H9 (cell line): ENCODE data around the gene CYP2A7. TPM values are rescaled to one million over a fixed set of nuclear protein-coding genes. Genes with fewer than 3 reads are reported as not detected.

Source experiments
- DNase-seq: peaks from one replicate; pipeline ENCODE4 v3.0.0-alpha.2; 2017
- H2AFZ ChIP-seq: one replicate; pipeline ENCODE4 v1.6.1; 2013; ENCODE audit warnings: mild to moderate bottlenecking, low read length, control low read depth, moderate library complexity
- H2AK5ac ChIP-seq: 2 replicates; pipeline ENCODE4 v1.6.1; 2013; ENCODE audit warnings: low read length, control low read depth, mixed read lengths; ENCODE audit not compliant: insufficient read length
- H2BK120ac ChIP-seq: one replicate; pipeline ENCODE4 v1.6.1; 2013; ENCODE audit warnings: low read depth, mild to moderate bottlenecking, low read length, control low read depth, inconsistent platforms; ENCODE audit not compliant: poor library complexity, severe bottlenecking
- H2BK12ac ChIP-seq: 2 replicates; pipeline ENCODE4 v1.6.1; 2013; ENCODE audit warnings: low read length, control low read depth, mixed read lengths, low read depth; ENCODE audit not compliant: insufficient read length
- H2BK15ac ChIP-seq: 2 replicates; pipeline ENCODE4 v1.6.1; 2013; ENCODE audit warnings: low read depth, low read length, control low read depth
- H2BK20ac ChIP-seq: one replicate; pipeline ENCODE4 v1.6.1; 2013; ENCODE audit warnings: low read depth, mild to moderate bottlenecking, low read length, control low read depth, inconsistent platforms; ENCODE audit not compliant: poor library complexity, severe bottlenecking
- H2BK5ac ChIP-seq: 2 replicates; pipeline ENCODE4 v1.6.1; 2013; ENCODE audit warnings: low read length, control low read depth, mixed read lengths; ENCODE audit not compliant: insufficient read length
- H3K14ac ChIP-seq: 2 replicates; pipeline ENCODE4 v1.6.1; 2013; ENCODE audit warnings: low read length, control low read depth; ENCODE audit not compliant: insufficient read depth
- H3K18ac ChIP-seq: 2 replicates; pipeline ENCODE4 v1.6.1; 2013; ENCODE audit warnings: low read depth, mild to moderate bottlenecking, mixed read lengths, low read length, control low read depth; ENCODE audit not compliant: insufficient read length
- H3K23ac ChIP-seq: 2 replicates; pipeline ENCODE4 v1.6.1; 2013; ENCODE audit warnings: low read length, control low read depth, mixed read lengths, low read depth; ENCODE audit not compliant: insufficient read length
- H3K23me2 ChIP-seq: 2 replicates; pipeline ENCODE4 v1.6.1; 2013; ENCODE audit warnings: low read depth, mild to moderate bottlenecking, mixed read lengths, low read length, control low read depth; ENCODE audit not compliant: insufficient read length, poor library complexity, severe bottlenecking
- H3K27ac ChIP-seq: 2 replicates; pipeline ENCODE4 v1.5.1; 2013; ENCODE audit warnings: low read length, control low read depth, mixed read lengths, low read depth; ENCODE audit not compliant: insufficient read length
- H3K27me3 ChIP-seq: 2 replicates; pipeline ENCODE4 v1.6.1; 2013; ENCODE audit warnings: low read length, control low read depth, inconsistent platforms; ENCODE audit not compliant: insufficient read depth
- H3K4ac ChIP-seq: 2 replicates; pipeline ENCODE4 v1.6.1; 2013; ENCODE audit warnings: low read depth, mild to moderate bottlenecking, control low read depth, inconsistent platforms, low read length, moderate library complexity
- H3K4me1 ChIP-seq: 2 replicates; pipeline ENCODE4 v1.6.1; 2013; ENCODE audit warnings: low read length, control low read depth, inconsistent platforms; ENCODE audit not compliant: insufficient read depth
- H3K4me2 ChIP-seq: 2 replicates; pipeline ENCODE4 v1.6.1; 2013; ENCODE audit warnings: low read length, control low read depth, mixed read lengths; ENCODE audit not compliant: insufficient read length, insufficient read depth
- H3K56ac ChIP-seq: 2 replicates; pipeline ENCODE4 v1.6.1; 2013; ENCODE audit warnings: low read depth, mild to moderate bottlenecking, mixed read lengths, low read length, control low read depth; ENCODE audit not compliant: insufficient read length
- H3K79me1 ChIP-seq: 2 replicates; pipeline ENCODE4 v1.6.1; 2013; ENCODE audit warnings: low read depth, mild to moderate bottlenecking, moderate library complexity, low read length, control low read depth, inconsistent platforms; ENCODE audit not compliant: insufficient read depth, poor library complexity, severe bottlenecking
- H3K79me2 ChIP-seq: 2 replicates; pipeline ENCODE4 v1.6.1; 2013; ENCODE audit warnings: low read length, control low read depth, inconsistent platforms; ENCODE audit not compliant: insufficient read depth
- H3K9ac ChIP-seq: 2 replicates; pipeline ENCODE4 v1.6.1; 2013; ENCODE audit warnings: low read length, control low read depth, mixed read lengths; ENCODE audit not compliant: insufficient read length; ENCODE audit errors: extremely low read depth
- H3K9me3 ChIP-seq: one replicate; pipeline ENCODE4 v1.6.1; 2013; ENCODE audit warnings: low read depth, low read length, inconsistent platforms; ENCODE audit not compliant: control insufficient read depth
- H3T11ph ChIP-seq: one replicate; pipeline ENCODE4 v1.6.1; 2013; ENCODE audit warnings: mild to moderate bottlenecking, low read length, control low read depth, inconsistent platforms
- H4K20me1 ChIP-seq: one replicate; pipeline ENCODE4 v1.6.1; 2013; ENCODE audit not compliant: control insufficient read depth, insufficient read length, insufficient read depth
- H4K5ac ChIP-seq: 2 replicates; pipeline ENCODE4 v1.6.1; 2013; ENCODE audit warnings: low read depth, mild to moderate bottlenecking, mixed read lengths, low read length, control low read depth; ENCODE audit not compliant: insufficient read length
- H4K8ac ChIP-seq: replicated peaks from 2 replicates; pipeline ENCODE4 v1.6.1; 2013; ENCODE audit warnings: low read length, control low read depth, mixed read lengths, low read depth; ENCODE audit not compliant: insufficient read length
- H4K91ac ChIP-seq: 2 replicates; pipeline ENCODE4 v1.6.1; 2013; ENCODE audit warnings: low read depth, mild to moderate bottlenecking, moderate library complexity, mixed read lengths, low read length, control low read depth; ENCODE audit not compliant: insufficient read length
- H3K27ac Mint-ChIP-seq, 3 experiments: 2 replicates in 2 of 3; 3 replicates in 1 of 3; pipeline ENCODE4 v1.8.0; 2020 to 2021; ENCODE audit warnings: mixed read lengths in 3 of 3, mild to moderate bottlenecking in 1 of 3, moderate library complexity in 1 of 3
- H3K27me3 Mint-ChIP-seq: 2 replicates; pipeline ENCODE4 v1.8.0; 2021; ENCODE audit warnings: low read depth, mild to moderate bottlenecking, moderate library complexity, mixed read lengths
- H3K36me3 Mint-ChIP-seq, 3 experiments: 2 replicates in 2 of 3; 3 replicates in 1 of 3; pipeline ENCODE4 v1.8.0; 2020 to 2021; ENCODE audit warnings: low read depth in 3 of 3, mixed read lengths in 3 of 3; ENCODE audit not compliant: insufficient read depth in 1 of 3
- H3K4me1 Mint-ChIP-seq, 2 experiments: 2 replicates each; pipeline ENCODE4 v1.8.0; 2020; ENCODE audit warnings: mixed read lengths in 2 of 2
- H3K4me3 Mint-ChIP-seq, 2 experiments: 2 replicates in 1 of 2; 3 replicates in 1 of 2; pipeline ENCODE4 v1.8.0; 2020 to 2021; ENCODE audit warnings: mild to moderate bottlenecking in 2 of 2, mixed read lengths in 2 of 2, moderate library complexity in 1 of 2
- H3K9me3 Mint-ChIP-seq, 2 experiments: 2 replicates in 1 of 2; 3 replicates in 1 of 2; pipeline ENCODE4 v1.8.0; 2020; ENCODE audit warnings: mild to moderate bottlenecking in 2 of 2, mixed read lengths in 2 of 2, moderate library complexity in 1 of 2
- CTCF ChIP-seq: fragments of 200-600 bp; sonication (generic); conservative IDR thresholded peaks from 3 replicates; pipeline ENCODE4 v1.8.0; 2021; ENCODE audit warnings: antibody characterized with exemption, mild to moderate bottlenecking
- WGBS: extraction: QIAGEN DNeasy Blood & Tissue Kit; methylation state at CpG from one replicate; pipeline ENCODE4 v1.1.7; 2013; ENCODE audit warnings: missing lambda C conversion rate, low lambda C conversion rate, mixed read lengths; ENCODE audit not compliant: insufficient read length; ENCODE audit errors: extremely low coverage; 5-methylcytosine and 5-hydroxymethylcytosine counted together
- total RNA-seq: library from RNA; stranded (reverse); gene quantifications from 2 replicates; pipeline ENCODE4 v1.2.1, GENCODE V29; 2021

CYP2A7 gene
- total RNA-seq, 1 experiment from 2014 or later, result not detected

DNA sequence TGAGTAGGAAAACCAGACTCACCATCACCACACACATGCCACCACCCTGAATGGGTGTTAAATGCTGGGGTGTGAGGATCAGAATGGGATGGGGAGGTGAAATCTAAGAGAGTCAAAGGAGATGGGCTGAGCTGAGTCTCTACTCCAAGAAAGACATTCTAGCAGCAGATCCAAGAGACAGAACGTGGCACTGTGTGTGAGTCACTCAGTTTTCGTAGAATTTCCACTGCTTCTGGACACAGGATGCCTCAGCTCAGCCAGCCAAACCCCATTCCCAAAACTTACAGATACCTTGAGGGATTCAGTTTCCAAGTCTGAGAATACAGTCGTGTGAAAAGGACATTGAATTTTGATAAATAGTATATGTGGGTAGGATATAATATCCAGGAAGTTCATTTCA, 7.3 kb upstream of the CYP2A7 start:
- H3T11ph ChIP-seq, result no peak overlapping the region
- H3K79me1 ChIP-seq, result no peaks in the 10 kb centered on the region
- H3K4me2 ChIP-seq, result no peak overlapping the region
- H3K9me3 Mint-ChIP-seq, result no peaks in the 10 kb centered on the region
- no peak overlapping the region for H2BK12ac ChIP-seq
- peaks cover 36% of the 10 kb centered on the region for H3K27me3 Mint-ChIP-seq
- no peak overlapping the region for H2AK5ac ChIP-seq
- H3K4ac ChIP-seq, result no peak overlapping the region
- no peak overlapping the region for H3K9ac ChIP-seq
- H3K4me1 ChIP-seq, result no peaks in the 10 kb centered on the region
- no peak overlapping the region for H4K91ac ChIP-seq
- no peak overlapping the region for H2BK5ac ChIP-seq
- H2AFZ ChIP-seq, result no peak overlapping the region
- no peak overlapping the region for H3K18ac ChIP-seq
- no peaks in the 10 kb centered on the region for H3K36me3 Mint-ChIP-seq
- H3K9me3 ChIP-seq, result no peaks in the 10 kb centered on the region
- no peak overlapping the region for H3K14ac ChIP-seq
- H4K5ac ChIP-seq, result no peak overlapping the region
- H3K56ac ChIP-seq, result no peak overlapping the region
- H4K8ac ChIP-seq, result no peak overlapping the region
- no peak overlapping the region for H3K27ac ChIP-seq
- no CpG with 5 or more reads among the region's 3 CpGs for WGBS
- H4K20me1 ChIP-seq, result no peaks in the 10 kb centered on the region
- H2BK20ac ChIP-seq, result no peak overlapping the region
- H2BK120ac ChIP-seq, result no peak overlapping the region
- no peak overlapping the region for H2BK15ac ChIP-seq
- DNase-seq, result no peak
- H3K4me1 Mint-ChIP-seq, result no peaks in the 10 kb centered on the region
- no peak overlapping the region for H3K23ac ChIP-seq
- H3K27ac Mint-ChIP-seq, result no peak overlapping the region
- no peaks in the 10 kb centered on the region for H3K27me3 ChIP-seq
- no peaks in the 10 kb centered on the region for H3K23me2 ChIP-seq
- no peaks in the 10 kb centered on the region for H3K79me2 ChIP-seq
- H3K4me3 Mint-ChIP-seq, result no peak overlapping the region
- TF ChIP-seq CTCF, result no peak
